A673 (cell line): ENCODE data around the gene KANSL3. TPM values are rescaled to one million over a fixed set of nuclear protein-coding genes. Genes with fewer than 3 reads are reported as not detected.

ENCODE experiments used
- BruUV-seq: library from RNA; stranded (reverse); fragments of 400-500 nt; replicated peaks from 2 replicates; lab custom pipeline; 2021; lab: Mats Ljungman, UMichigan
- CTCF ChIA-PET: fragments of 300-600 bp; sonication (Branson Sonifier 250); formaldehyde crosslinking; loops from one replicate; lab custom pipeline; 2022; ENCODE audit warnings: antibody characterized with exemption; lab: Charles Lee
- POLR2A ChIA-PET: fragments of 300-600 bp; sonication (Branson Sonifier 250); formaldehyde crosslinking; loops from one replicate; lab custom pipeline; 2022; ENCODE audit warnings: antibody characterized with exemption; ENCODE audit not compliant: low non-redundant PET; lab: Charles Lee
- DNase-seq: peaks from one replicate; pipeline ENCODE4 v3.0.0-alpha.2; 2015; ENCODE audit warnings: low spot score
- H3K27ac ChIP-seq: fragments of 200-600 bp; sonication (generic); 2 replicates; pipeline ENCODE4 v1.5.1; 2016; ENCODE audit warnings: mixed run types, low read depth, mild to moderate bottlenecking, mixed read lengths, antibody characterized with exemption, low read length; ENCODE audit not compliant: poor library complexity, severe bottlenecking
- H3K27me3 ChIP-seq: fragments of 200-600 bp; sonication (generic); replicated peaks from 2 replicates; pipeline ENCODE4 v1.6.1; 2017; ENCODE audit warnings: mixed run types, low read depth, mild to moderate bottlenecking, mixed read lengths, antibody characterized with exemption, low read length; ENCODE audit not compliant: insufficient read depth, poor library complexity
- H3K36me3 ChIP-seq: fragments of 200-600 bp; sonication (generic); 2 replicates; pipeline ENCODE4 v1.6.1; 2016; ENCODE audit warnings: mixed run types, mild to moderate bottlenecking, mixed read lengths, antibody characterized with exemption, low read length; ENCODE audit not compliant: insufficient read depth, poor library complexity, severe bottlenecking
- H3K4me1 ChIP-seq: fragments of 200-600 bp; sonication (generic); 2 replicates; pipeline ENCODE4 v1.6.1; 2017; ENCODE audit warnings: mixed run types, mild to moderate bottlenecking, mixed read lengths, antibody characterized with exemption, low read length; ENCODE audit not compliant: insufficient read depth, poor library complexity, severe bottlenecking
- H3K4me3 ChIP-seq: fragments of 200-600 bp; sonication (generic); 2 replicates; pipeline ENCODE4 v1.5.1; 2016; ENCODE audit warnings: low read depth, mixed run types, mild to moderate bottlenecking, mixed read lengths, low read length; ENCODE audit not compliant: poor library complexity, severe bottlenecking
- H3K9me3 ChIP-seq: fragments of 200-600 bp; sonication (generic); 2 replicates; pipeline ENCODE4 v1.6.1; 2016; ENCODE audit warnings: mixed run types, low read depth, mild to moderate bottlenecking, mixed read lengths, antibody characterized with exemption, low read length; ENCODE audit not compliant: poor library complexity, severe bottlenecking
- CTCF ChIP-seq: fragments of 300-800, 200-600 bp; sonication (generic); conservative IDR thresholded peaks from 2 replicates; pipeline ENCODE4 v1.5.1; 2017; ENCODE audit warnings: low read depth, mild to moderate bottlenecking, antibody characterized with exemption, low read length, moderate library complexity, mixed read lengths
- EZH2 ChIP-seq: fragments of 200-600 bp; sonication (generic); IDR thresholded peaks from 2 replicates; pipeline ENCODE4 v1.6.1; 2017; ENCODE audit warnings: borderline replicate concordance, low read depth, mild to moderate bottlenecking, mixed read lengths, antibody characterized with exemption, low read length; ENCODE audit not compliant: poor library complexity, severe bottlenecking
- intact Hi-C: fragments of 100-400 bp; cut with micrococcal nuclease; formaldehyde crosslinking; loops from one replicate; pipeline ENCODE4 v1.10.0; 2022; ENCODE audit not compliant: unreplicated experiment
- total RNA-seq: library from RNA; stranded (reverse); gene quantifications from 2 replicates; pipeline ENCODE4 v1.2.3, GENCODE V29; 2021

The KANSL3 gene
- total RNA-seq, 1 experiment from 2014 or later: 71.8 TPM

DNA sequence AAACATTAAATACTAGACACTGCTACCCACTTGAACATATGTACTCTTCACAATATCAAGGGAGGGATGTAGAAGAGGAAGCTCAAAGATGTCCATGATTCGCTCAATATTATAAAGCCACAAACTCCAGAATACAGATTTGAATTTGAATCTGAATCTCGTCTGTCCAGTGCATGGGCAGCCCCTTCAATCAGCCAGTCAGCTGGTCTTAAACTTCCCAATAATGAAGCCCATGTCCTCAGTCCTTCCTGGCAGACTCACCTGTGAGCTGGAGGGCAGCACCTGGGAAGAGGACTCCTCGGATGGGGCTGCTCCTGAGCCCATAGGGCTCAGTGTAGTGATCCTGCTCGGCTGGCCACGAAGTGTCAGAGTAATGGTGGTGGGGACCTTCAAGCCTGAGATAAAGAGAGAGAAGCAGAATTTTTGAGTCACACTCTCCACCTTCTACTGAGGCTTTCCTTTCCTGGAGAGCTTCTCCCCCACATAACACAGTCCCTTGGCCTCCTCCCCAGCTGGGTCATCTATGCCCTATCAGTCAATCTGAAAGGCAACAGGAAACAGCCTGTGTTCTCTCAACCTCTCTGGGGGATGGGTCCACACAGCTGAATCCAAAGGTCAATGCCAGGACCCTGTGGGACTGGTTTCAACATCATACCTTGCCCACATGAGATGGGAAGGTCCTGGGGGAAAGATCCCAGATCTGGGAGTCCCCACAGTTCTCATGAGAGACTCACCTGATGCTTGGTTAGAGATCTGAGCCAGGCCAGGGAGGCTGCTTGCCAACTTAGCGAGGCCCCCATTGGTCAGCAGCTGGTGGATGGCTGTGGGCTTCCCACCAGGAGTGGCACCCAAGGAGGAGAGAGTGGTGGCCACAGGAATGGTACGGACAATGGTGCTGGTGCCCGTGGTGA, 36.5 kb downstream of the KANSL3 start:
- BruUV-seq: no TSS peak
- CTCF ChIA-PET: interaction anchor here (0.6 kb wide), 1 partner anchor 177 kb away, joined by 6 read pairs; no protein-coding TSS in a partner anchor
- POLR2A ChIA-PET: no interaction called here
- H3K9me3 ChIP-seq: no peaks in the 10 kb centered on the region
- no peaks in the 10 kb centered on the region for H3K27me3 ChIP-seq
- intact Hi-C loops: loop anchor here (10.0 kb wide), 1 partner anchor 163 kb away; the partner anchor contains the start of gene CNNM4
- H3K4me3 ChIP-seq: no peak overlapping the region
- TF ChIP-seq CTCF: no peak
- TF ChIP-seq EZH2: no peak
- H3K4me1 ChIP-seq: no peaks in the 10 kb centered on the region
- H3K27ac ChIP-seq: no peak overlapping the region
- no peak for DNase-seq
- H3K36me3 ChIP-seq: peaks cover 93% of the 10 kb centered on the region

- H3K27me3 ChIP-seq: no peaks in the 10 kb centered on the region
- CTCF ChIA-PET: no interaction called here
- H3K27ac ChIP-seq: no peak overlapping the region
- H3K4me3 ChIP-seq: no peak overlapping the region
- DNase-seq: no peak
- TF ChIP-seq EZH2 (no peak), CTCF (no peak)
- BruUV-seq: no TSS peak
- intact Hi-C loops: loop anchor here (10.0 kb wide), 1 partner anchor 165 kb away; the partner anchor contains the start of gene CNNM4
- peaks cover 90% of the 10 kb centered on the region for H3K36me3 ChIP-seq
- H3K9me3 ChIP-seq: no peaks in the 10 kb centered on the region
- POLR2A ChIA-PET: no interaction called here
- H3K4me1 ChIP-seq: no peaks in the 10 kb centered on the region
These were observed 38.2 kb downstream of the KANSL3 start for GRCh38 chr2:96599941-96600340.

DNA sequence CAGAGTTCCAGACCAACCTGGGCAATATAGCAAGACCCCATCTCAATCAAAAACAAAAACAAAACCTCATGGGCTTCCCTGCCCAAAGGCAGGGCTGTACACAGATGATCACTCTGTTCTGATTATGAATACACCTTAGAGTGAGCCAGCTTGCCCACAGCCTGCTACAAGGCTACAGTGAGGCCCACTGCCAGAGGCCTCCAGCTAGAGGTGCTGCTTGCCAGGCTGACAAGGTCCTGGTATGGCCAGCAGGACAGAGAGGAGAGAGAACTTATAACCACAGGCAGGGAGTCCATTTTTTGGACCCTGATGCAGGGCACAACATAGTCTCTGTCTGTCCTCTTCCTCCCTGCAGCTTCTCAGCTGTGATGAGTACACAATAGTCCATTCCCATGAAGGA, 41.5 kb downstream of the KANSL3 start:
- Histone ChIP-seq H3K27me3 (no peaks in the 10 kb centered on the region), H3K27ac (no peak overlapping the region), H3K4me1 (no peaks in the 10 kb centered on the region), H3K9me3 (no peaks in the 10 kb centered on the region), H3K36me3 (peaks cover 88% of the 10 kb centered on the region), H3K4me3 (no peak overlapping the region)
- POLR2A ChIA-PET: no interaction called here
- no peak for DNase-seq
- intact Hi-C loops: no loop called here
- CTCF ChIA-PET: no interaction called here
- TF ChIP-seq CTCF: no peak
- no peak for TF ChIP-seq EZH2
- no TSS peak for BruUV-seq
